Prostate gland (tissue), 2 donors: ENCODE data around the gene KLHL25. TPM values are rescaled to one million over a fixed set of nuclear protein-coding genes. Genes with fewer than 3 reads are reported as not detected.

ENCODE experiments used
- DNase-seq: peaks from one replicate; pipeline ENCODE4 v3.0.0-alpha.2; 2019; ENCODE audit warnings: low spot score
- H3K27ac ChIP-seq, 2 donors: fragments of 200-600 bp; sonication (generic); 2 replicates each; pipeline ENCODE4 v1.5.1; 2017 to 2019
- H3K27me3 ChIP-seq: fragments of 200-600 bp; sonication (generic); replicated peaks from 2 replicates; pipeline ENCODE4 v1.5.1; 2019; ENCODE audit not compliant: insufficient read depth
- H3K36me3 ChIP-seq, 2 donors: fragments of 200-600 bp; sonication (generic); 1 replicate in 1 of 2; 2 replicates in 1 of 2; pipeline versions ENCODE4 v1.5.1 to v1.8.1; 2017 to 2019
- H3K4me1 ChIP-seq: fragments of 200-600 bp; sonication (generic); replicated peaks from 2 replicates; pipeline ENCODE4 v1.5.1; 2019
- H3K4me3 ChIP-seq, 2 donors: fragments of 200-600 bp; sonication (generic); 2 replicates each; pipeline ENCODE4 v1.5.1; 2017 to 2019
- H3K9me3 ChIP-seq: fragments of 200-600 bp; sonication (generic); 2 replicates; pipeline ENCODE4 v1.5.1; 2017
- CTCF ChIP-seq, 4 experiments: fragments of 200-600 bp in 2 of 4; fragments of 450-650 bp in 2 of 4; sonication (generic) in 2 of 4; IDR thresholded peaks; 1 replicate in 3 of 4; 2 replicates in 1 of 4; pipeline ENCODE4 v1.5.1; 2016 to 2019; ENCODE audit warnings: antibody characterized with exemption in 4 of 4, mild to moderate bottlenecking in 2 of 4, moderate library complexity in 2 of 4
- POLR2A ChIP-seq: fragments of 450-650 bp; IDR thresholded peaks from one replicate; pipeline ENCODE4 v1.6.1; 2016; ENCODE audit warnings: antibody characterized with exemption, mild to moderate bottlenecking
- POLR2AphosphoS5 ChIP-seq: sonication (generic); formaldehyde crosslinking; IDR thresholded peaks from one replicate; pipeline ENCODE4 v1.6.1; 2017; ENCODE audit warnings: antibody characterized with exemption
- WGBS: methylation state at CpG from one replicate; pipeline ENCODE4 v1.1.5; 2018; 5-methylcytosine and 5-hydroxymethylcytosine counted together
- intact Hi-C: fragments of 100-400 bp; cut with DNase I; formaldehyde crosslinking; loops from one replicate; pipeline ENCODE4 v1.14.2; 2022
- total RNA-seq, 2 donors: library from RNA; depleted of rRNA; stranded (reverse); fragments of >200 nt; gene quantifications; one replicate each; pipeline ENCODE4 v1.1.0, GENCODE V29; 2016

Gene KLHL25
- total RNA-seq, 2 donors from 2014 or later: 5.1 to 30.8 TPM

GRCh38 chr15:85763157-85763556 is 31.6 kb downstream of the KLHL25 start:
- Histone ChIP-seq H3K9me3 (no peaks in the 10 kb centered on the region), H3K27me3 (no peaks in the 10 kb centered on the region), H3K4me3 (no peak overlapping the region), H3K4me1 (no peaks in the 10 kb centered on the region), H3K27ac (no peak overlapping the region), H3K36me3 (no peaks in the 10 kb centered on the region)
- 73% methylated on average over 11 of the region's 16 CpGs for whole genome bisulfite sequencing
- TF ChIP-seq CTCF (IDR thresholded peaks at IDR 0.05) (no peak), POLR2AphosphoS5 (no peak), POLR2A (no peak)
- intact Hi-C loops: no loop called here
- no peak for DNase-seq

- Histone ChIP-seq H3K4me3 (no peak overlapping the region), H3K27ac (no peak overlapping the region), H3K27me3 (no peaks in the 10 kb centered on the region), H3K4me1 (no peaks in the 10 kb centered on the region), H3K9me3 (no peaks in the 10 kb centered on the region), H3K36me3 (no peaks in the 10 kb centered on the region)
- intact Hi-C loops: no loop called here
- 68% methylated on average over 8 of the region's 8 CpGs for WGBS
- TF ChIP-seq POLR2AphosphoS5: no peak
- TF ChIP-seq POLR2A: no peak
- no peak for TF ChIP-seq CTCF (IDR thresholded peaks at IDR 0.05)
- no peak for DNase-seq
Observed at GRCh38 chr15:85762756-85763127, 32.0 kb downstream of the KLHL25 start.

- H3K4me1 ChIP-seq: no peaks in the 10 kb centered on the region
- DNase-seq: no peak
- no peak overlapping the region for H3K27ac ChIP-seq
- no peak for TF ChIP-seq POLR2A
- no peak for TF ChIP-seq POLR2AphosphoS5
- no peak for TF ChIP-seq CTCF (IDR thresholded peaks at IDR 0.05)
- no peaks in the 10 kb centered on the region for H3K27me3 ChIP-seq
- H3K36me3 ChIP-seq: no peaks in the 10 kb centered on the region
- H3K9me3 ChIP-seq: no peaks in the 10 kb centered on the region
- H3K4me3 ChIP-seq: no peak overlapping the region
- WGBS: 81% methylated on average over 15 of the region's 15 CpGs
- intact Hi-C loops: no loop called here
Observed at GRCh38 chr15:85762039-85762755, 32.5 kb downstream of the KLHL25 start.

GRCh38 chr15:85761635-85762034 is 33.1 kb downstream of the KLHL25 start:
- Histone ChIP-seq H3K36me3 (no peaks in the 10 kb centered on the region), H3K4me1 (no peaks in the 10 kb centered on the region), H3K4me3 (no peak overlapping the region), H3K9me3 (no peaks in the 10 kb centered on the region), H3K27ac (no peak overlapping the region), H3K27me3 (no peaks in the 10 kb centered on the region)
- intact Hi-C loops: no loop called here
- 84% methylated on average over 9 of the region's 9 CpGs for WGBS
- no peak for TF ChIP-seq POLR2AphosphoS5
- no peak for TF ChIP-seq CTCF (IDR thresholded peaks at IDR 0.05)
- no peak for TF ChIP-seq POLR2A
- no peak for DNase-seq
